HepG2 (cell line): ENCODE results near the gene SIX5. TPM values are rescaled to one million over a fixed set of nuclear protein-coding genes. Genes with fewer than 3 reads are reported as not detected.

Source experiments
- ATAC-seq: fragments of 200-7000 bp; cut with Tn5 transposase; 3 replicates; pipeline ENCODE4 v1.9.1; 2020; ENCODE audit warnings: mild to moderate bottlenecking, moderate library complexity
- BruUV-seq: library from RNA; stranded (reverse); fragments of 400-500 nt; replicated peaks from 2 replicates; lab custom pipeline; 2021; lab: Mats Ljungman, UMichigan
- CTCF ChIA-PET: fragments of 300-600 bp; formaldehyde crosslinking; extraction: SDS; loops from one replicate; lab custom pipeline; 2021; ENCODE audit warnings: low total read pairs, inconsistent platforms, low intra/inter-chr PET ratio; lab: Yijun Ruan, JAX
- POLR2A ChIA-PET: fragments of 350-600 bp; sonication (Branson Sonifier 250); formaldehyde crosslinking; loops from one replicate; lab custom pipeline; 2020; ENCODE audit warnings: antibody characterized with exemption, inconsistent platforms; lab: Yijun Ruan, JAX
- DNase-seq: peaks from one replicate; pipeline ENCODE4 v3.0.0-alpha.2; 2015; ENCODE audit warnings: low spot score
- FAIRE-seq: peaks from 3 replicates; lab custom pipeline; 2011; peaks lifted over from hg19 to GRCh38; lab: Jason Lieb, UNC
- H2AFZ ChIP-seq: one replicate; pipeline ENCODE4 v1.6.1; 2011; ENCODE audit warnings: low read length, inconsistent platforms
- H3K27ac ChIP-seq: fragments of 300-600 bp; 3 replicates; pipeline ENCODE4 v1.8.0; 2011; ENCODE audit warnings: mixed run types, mild to moderate bottlenecking, mixed read lengths, low read length, inconsistent platforms; ENCODE audit not compliant: insufficient read depth; ENCODE audit errors: extremely low read length
- H3K27me3 ChIP-seq, 2 experiments: fragments of 200-600 bp in 1 of 2; 2 replicates in 1 of 2; 3 replicates in 1 of 2; pipeline versions ENCODE4 v1.6.0 to v1.8.0; 2011; ENCODE audit warnings: low read length in 2 of 2, mild to moderate bottlenecking in 2 of 2, moderate library complexity in 2 of 2, inconsistent platforms in 1 of 2; ENCODE audit not compliant: insufficient read depth in 2 of 2, control insufficient read depth in 1 of 2
- H3K36me3 ChIP-seq, 2 experiments: fragments of 200-600 bp in 1 of 2; replicated peaks in 1 of 2; 2 replicates in 1 of 2; 3 replicates in 1 of 2; pipeline versions ENCODE4 v1.5.1 to v1.8.0; 2011; ENCODE audit warnings: low read length in 2 of 2, inconsistent platforms in 1 of 2; ENCODE audit not compliant: insufficient read depth in 2 of 2, control insufficient read depth in 1 of 2
- H3K4me1 ChIP-seq: 2 replicates; pipeline ENCODE4 v1.5.1; 2012; ENCODE audit warnings: low read length, inconsistent platforms; ENCODE audit not compliant: insufficient read depth
- H3K4me2 ChIP-seq: 2 replicates; pipeline ENCODE4 v1.6.0; 2011; ENCODE audit warnings: low read depth, low read length, inconsistent platforms
- H3K4me3 ChIP-seq, 3 experiments: fragments of 200-600 bp in 1 of 3; sonication (generic), shearing (Covaris generic) in 1 of 3; replicated peaks in 1 of 3; 2 replicates each; pipeline ENCODE4 v1.5.1; 2011 to 2016; ENCODE audit warnings: low read length in 3 of 3, inconsistent platforms in 2 of 3, low read depth in 2 of 3, mild to moderate bottlenecking in 2 of 3, control low read depth in 1 of 3, mixed read lengths in 1 of 3; ENCODE audit not compliant: insufficient read depth in 1 of 3
- H3K79me2 ChIP-seq: one replicate; pipeline ENCODE4 v1.6.1; 2011; ENCODE audit warnings: low read length, inconsistent platforms; ENCODE audit not compliant: insufficient read depth
- H3K9ac ChIP-seq: 2 replicates; pipeline ENCODE4 v1.6.0; 2011; ENCODE audit warnings: mild to moderate bottlenecking, low read depth, low read length, inconsistent platforms; ENCODE audit not compliant: insufficient read depth
- H3K9me3 ChIP-seq: 2 replicates; pipeline ENCODE4 v1.5.1; 2012; ENCODE audit warnings: mild to moderate bottlenecking, low read length
- H4K20me1 ChIP-seq: 2 replicates; pipeline ENCODE4 v1.6.0; 2011; ENCODE audit warnings: inconsistent platforms, mild to moderate bottlenecking, low read length, moderate library complexity; ENCODE audit not compliant: insufficient read depth
- CREB3 ChIP-seq: sonication (generic); formaldehyde crosslinking; IDR thresholded peaks from 2 replicates; pipeline ENCODE4 v1.5.0; 2020; ENCODE audit warnings: missing genetic modification reagents
- FOXO4 ChIP-seq: sonication (generic); formaldehyde crosslinking; conservative IDR thresholded peaks from 2 replicates; pipeline ENCODE4 v1.8.1; 2023; ENCODE audit warnings: missing genetic modification reagents
- MEIS1 ChIP-seq: sonication (generic); formaldehyde crosslinking; IDR thresholded peaks from 2 replicates; pipeline ENCODE4 v1.9.0; 2021; ENCODE audit warnings: mild to moderate bottlenecking, missing genetic modification reagents, moderate library complexity, borderline replicate concordance
- ONECUT2 ChIP-seq: sonication (generic); formaldehyde crosslinking; IDR thresholded peaks from 2 replicates; pipeline ENCODE4 v1.4.0; 2020; ENCODE audit warnings: missing genetic modification reagents
- RBFOX2 ChIP-seq: fragments of 200-400 bp; formaldehyde crosslinking; IDR thresholded peaks from 2 replicates; pipeline ENCODE4 v1.6.1; 2017; ENCODE audit warnings: low read depth, mild to moderate bottlenecking, low read length
- ZNF44 ChIP-seq: sonication (generic); formaldehyde crosslinking; IDR thresholded peaks from 2 replicates; pipeline ENCODE4 v1.5.1; 2020; ENCODE audit warnings: mild to moderate bottlenecking, missing genetic modification reagents
- ZNF510 ChIP-seq: sonication (generic); formaldehyde crosslinking; IDR thresholded peaks from 2 replicates; pipeline ENCODE4 v1.4.0; 2020; ENCODE audit warnings: low read depth, mild to moderate bottlenecking, missing genetic modification reagents
- ZNF589 ChIP-seq: sonication (generic); formaldehyde crosslinking; conservative IDR thresholded peaks from 2 replicates; pipeline ENCODE4 v1.8.0; 2022; ENCODE audit warnings: mild to moderate bottlenecking, moderate library complexity, missing genetic modification reagents
- ZSCAN21 ChIP-seq: sonication (generic); formaldehyde crosslinking; IDR thresholded peaks from 2 replicates; pipeline ENCODE4 v1.8.0; 2022; ENCODE audit warnings: mild to moderate bottlenecking, missing genetic modification reagents, moderate library complexity, borderline replicate concordance
- WGBS: methylation state at CpG from one replicate; pipeline ENCODE4 v1.1.6; 2017; ENCODE audit warnings: low lambda C conversion rate; 5-methylcytosine and 5-hydroxymethylcytosine counted together
- in situ Hi-C: cut with HindIII; loops from 2 replicates; pipeline ENCODE4 v1.10.0; 2017; ENCODE audit warnings: low pct_unique_long_range_greater_than_20kb; ENCODE audit not compliant: extremely low pct_ligation_motif_present
- intact Hi-C: fragments of 100-400 bp; cut with micrococcal nuclease; formaldehyde crosslinking; loops from one replicate; pipeline ENCODE4 v1.10.0; 2022; ENCODE audit not compliant: unreplicated experiment
- polyA plus RNA-seq, 8 experiments: library from polyadenylated mRNA; depleted of rRNA in 3 of 8; stranded (reverse) in 7 of 8; unstranded in 1 of 8; fragments of >200 nt; fragmentation: Illumina TruSeq in 4 of 8; extraction: Trizol in 4 of 8; gene quantifications; 2 replicates each; pipeline versions ENCODE4 v1.2.1 to v1.2.3, GENCODE V29; 2011 to 2016; ENCODE audit warnings: low read depth in 4 of 8, missing spikeins in 1 of 8, mixed read lengths in 1 of 8; ENCODE audit not compliant: insufficient read depth in 1 of 8
- total RNA-seq, 5 experiments: library from RNA; depleted of rRNA; stranded (reverse); fragments of >200 nt; fragmentation: Illumina TruSeq; extraction: Trizol; gene quantifications; 2 replicates each; pipeline ENCODE4 v1.2.3, GENCODE V29; 2016; ENCODE audit warnings: low read depth in 1 of 5
- TF ChIP-seq, protein P1 (sequence below): IDR thresholded peaks from 2 replicates; pipeline ENCODE4 v1.6.1; 2016; ENCODE audit warnings: mild to moderate bottlenecking
- TF ChIP-seq, protein P2 (sequence below): sonication (generic); formaldehyde crosslinking; IDR thresholded peaks from 2 replicates; pipeline ENCODE4 v1.4.0; 2020; ENCODE audit warnings: mild to moderate bottlenecking, missing genetic modification reagents

SIX5 gene
- total and polyA plus RNA-seq, 2 of the 13 experiments (the other 11 are each of a cell fraction or from before 2014, with no cell fraction given): 7.7 to 10.5 TPM

DNA sequence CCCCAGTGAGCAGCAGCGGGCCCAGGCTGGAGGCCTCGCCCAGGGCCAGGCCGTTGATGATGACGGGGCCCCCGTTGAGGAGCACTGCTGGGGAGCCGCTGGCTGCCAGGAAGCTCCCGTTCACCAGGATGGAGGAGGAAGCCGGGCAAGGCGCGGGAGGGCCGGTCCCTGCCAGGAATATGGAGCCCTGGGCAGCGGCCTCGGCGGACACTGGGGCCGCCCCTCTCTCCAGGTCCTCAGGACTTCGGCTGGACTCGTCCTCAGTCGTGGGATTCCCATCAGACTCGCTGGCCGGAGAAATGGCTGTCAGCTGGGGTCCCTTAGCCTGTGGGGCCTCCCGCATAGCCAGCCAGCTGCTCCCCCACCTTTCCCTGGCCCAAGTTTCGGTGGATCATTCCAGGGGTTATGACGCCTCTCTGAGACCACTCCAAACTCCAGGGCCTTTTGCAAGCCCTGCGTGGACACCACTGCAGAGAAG lies 2.1 kb downstream of the SIX5 start:
- Histone ChIP-seq H3K27ac (peak overlapping the region; percentile 91), H3K4me2 (peak overlapping the region; percentile 93), H3K4me3 (peak overlapping the region; percentile 75 to 87 (median 76)), H4K20me1 (no peaks in the 10 kb centered on the region), H3K36me3 (no peaks in the 10 kb centered on the region), H3K9me3 (no peaks in the 10 kb centered on the region), H3K79me2 (peaks cover 3% of the 10 kb centered on the region), H3K9ac (peak overlapping the region; percentile 91), H2AFZ (no peak overlapping the region), H3K4me1 (peaks cover 16% of the 10 kb centered on the region), H3K27me3 (peaks cover 6 to 12% of the 10 kb centered on the region in 2 experiments; a peak in 2 of 5 replicates)
- no peak for FAIRE-seq
- no peak for DNase-seq
- ChIA-PET CTCF (no interaction called here), POLR2A (interaction anchor here (0.5 to 4.7 kb wide), 16 partner anchors 8 to 116 kb away, joined by 3 to 94 read pairs (median 6); partner anchors contain the start of genes DMWD, FBXO46, FOXA3 and QPCTL)
- no CpG with 5 or more reads among the region's 24 CpGs for WGBS
- ATAC-seq: no peak
- intact Hi-C loops (loop anchor here (5.0 kb wide), 1 partner anchor 35 kb away; the partner anchor contains the start of genes FBXO46 and MEIOSIN), in situ Hi-C loops (no loop called here)
- no TSS peak for BruUV-seq
- TF ChIP-seq MEIS1 (CRISPR knock-in tag) (0 out of 2 replicates have a peak, but pooled peaks have one; percentile 31), ZNF44 (CRISPR knock-in tag) (no peak), ZNF589 (CRISPR knock-in tag) (0 out of 2 replicates have a peak, but pooled peaks have one; percentile 21), ZSCAN21 (0 out of 2 replicates have a peak, but pooled peaks have one; percentile 24), FOXO4 (CRISPR knock-in tag) (no peak), RBFOX2 (peak; percentile 50; the same call in 1 of the 2 replicates), CREB3 (CRISPR knock-in tag) (no peak), ONECUT2 (CRISPR knock-in tag) (no peak), ZNF510 (CRISPR knock-in tag) (peak; percentile 67; the same call in 1 of the 2 replicates)
- TF ChIP-seq, protein P1, sequence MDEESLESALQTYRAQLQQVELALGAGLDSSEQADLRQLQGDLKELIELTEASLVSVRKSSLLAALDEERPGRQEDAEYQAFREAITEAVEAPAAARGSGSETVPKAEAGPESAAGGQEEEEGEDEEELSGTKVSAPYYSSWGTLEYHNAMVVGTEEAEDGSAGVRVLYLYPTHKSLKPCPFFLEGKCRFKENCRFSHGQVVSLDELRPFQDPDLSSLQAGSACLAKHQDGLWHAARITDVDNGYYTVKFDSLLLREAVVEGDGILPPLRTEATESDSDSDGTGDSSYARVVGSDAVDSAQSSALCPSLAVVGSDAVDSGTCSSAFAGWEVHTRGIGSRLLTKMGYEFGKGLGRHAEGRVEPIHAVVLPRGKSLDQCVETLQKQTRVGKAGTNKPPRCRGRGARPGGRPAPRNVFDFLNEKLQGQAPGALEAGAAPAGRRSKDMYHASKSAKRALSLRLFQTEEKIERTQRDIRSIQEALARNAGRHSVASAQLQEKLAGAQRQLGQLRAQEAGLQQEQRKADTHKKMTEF (CRISPR knock-in tag): no peak
- TF ChIP-seq, protein P2, sequence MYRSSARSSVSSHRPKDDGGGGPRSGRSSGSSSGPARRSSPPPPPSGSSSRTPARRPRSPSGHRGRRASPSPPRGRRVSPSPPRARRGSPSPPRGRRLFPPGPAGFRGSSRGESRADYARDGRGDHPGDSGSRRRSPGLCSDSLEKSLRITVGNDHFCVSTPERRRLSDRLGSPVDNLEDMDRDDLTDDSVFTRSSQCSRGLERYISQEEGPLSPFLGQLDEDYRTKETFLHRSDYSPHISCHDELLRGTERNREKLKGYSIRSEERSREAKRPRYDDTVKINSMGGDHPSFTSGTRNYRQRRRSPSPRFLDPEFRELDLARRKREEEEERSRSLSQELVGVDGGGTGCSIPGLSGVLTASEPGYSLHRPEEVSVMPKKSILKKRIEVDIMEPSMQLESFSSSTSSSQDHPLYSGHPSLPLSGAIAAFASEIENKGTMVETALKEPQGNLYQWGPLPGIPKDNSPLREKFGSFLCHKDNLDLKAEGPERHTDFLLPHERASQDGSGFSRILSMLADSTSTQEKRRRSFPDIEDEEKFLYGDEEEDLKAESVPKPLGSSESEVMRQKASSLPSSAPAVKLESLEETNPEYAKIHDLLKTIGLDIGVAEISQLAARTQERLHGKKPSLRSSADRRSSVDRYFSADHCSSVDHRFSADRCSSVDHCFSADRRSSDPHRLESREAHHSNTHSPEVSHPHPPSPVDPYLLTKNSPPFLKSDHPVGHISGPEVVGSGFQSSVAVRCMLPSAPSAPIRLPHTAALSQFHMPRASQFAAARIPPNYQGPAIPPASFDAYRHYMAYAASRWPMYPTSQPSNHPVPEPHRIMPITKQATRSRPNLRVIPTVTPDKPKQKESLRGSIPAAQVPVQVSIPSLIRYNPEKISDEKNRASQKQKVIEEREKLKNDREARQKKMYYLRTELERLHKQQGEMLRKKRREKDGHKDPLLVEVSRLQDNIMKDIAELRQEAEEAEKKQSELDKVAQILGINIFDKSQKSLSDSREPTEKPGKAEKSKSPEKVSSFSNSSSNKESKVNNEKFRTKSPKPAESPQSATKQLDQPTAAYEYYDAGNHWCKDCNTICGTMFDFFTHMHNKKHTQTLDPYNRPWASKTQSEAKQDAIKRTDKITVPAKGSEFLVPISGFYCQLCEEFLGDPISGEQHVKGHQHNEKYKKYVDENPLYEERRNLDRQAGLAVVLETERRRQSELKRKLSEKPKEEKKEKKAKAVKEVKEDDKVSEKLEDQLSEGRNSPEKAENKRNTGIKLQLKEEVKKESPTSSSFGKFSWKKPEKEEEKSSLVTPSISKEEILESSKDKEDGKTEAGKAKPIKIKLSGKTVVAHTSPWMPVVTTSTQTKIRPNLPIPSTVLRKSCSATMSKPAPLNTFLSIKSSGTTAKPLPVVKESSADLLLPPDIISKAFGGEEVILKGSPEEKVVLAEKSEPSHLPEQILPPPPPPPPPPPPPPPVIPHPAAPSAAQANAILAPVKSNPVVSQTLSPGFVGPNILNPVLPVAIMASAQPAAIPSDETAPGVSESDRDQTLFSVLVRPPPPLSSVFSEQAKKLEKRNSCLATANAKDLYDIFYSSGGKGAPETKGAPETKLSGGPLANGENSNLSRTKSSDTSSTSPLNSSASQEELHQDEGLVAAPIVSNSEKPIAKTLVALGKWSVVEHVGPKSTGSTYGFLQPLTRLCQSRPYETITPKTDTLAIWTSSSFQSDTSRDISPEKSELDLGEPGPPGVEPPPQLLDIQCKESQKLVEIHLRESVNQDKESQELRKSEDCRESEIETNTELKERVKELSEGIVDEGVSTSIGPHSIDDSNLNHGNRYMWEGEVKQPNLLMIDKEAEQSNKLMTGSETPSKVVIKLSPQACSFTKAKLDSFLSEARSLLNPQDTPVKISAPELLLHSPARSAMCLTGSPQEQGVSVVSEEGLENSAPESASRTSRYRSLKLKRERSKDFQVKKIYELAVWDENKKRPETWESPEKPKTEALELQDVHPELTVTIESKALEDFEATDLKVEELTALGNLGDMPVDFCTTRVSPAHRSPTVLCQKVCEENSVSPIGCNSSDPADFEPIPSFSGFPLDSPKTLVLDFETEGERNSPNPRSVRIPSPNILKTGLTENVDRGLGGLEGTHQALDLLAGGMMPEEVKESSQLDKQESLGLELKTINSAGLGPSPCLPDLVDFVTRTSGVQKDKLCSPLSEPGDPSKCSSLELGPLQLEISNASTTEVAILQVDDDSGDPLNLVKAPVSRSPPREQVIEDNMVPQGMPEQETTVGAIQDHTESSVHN (CRISPR knock-in tag): 0 out of 2 replicates have a peak, but pooled peaks have one; percentile 26
